T-helper 2 cell treated with Interferon-gamma antibody and Interleukin-4, amounts not matched to agents 100 ng/mL and 5 ng/mL, for 36 hours (primary cell): ENCODE results near the gene SNPH. TPM values are rescaled to one million over a fixed set of nuclear protein-coding genes. Genes with fewer than 3 reads are reported as not detected.

Source experiments
- intact Hi-C: fragments of 100-400 bp; cut with micrococcal nuclease; formaldehyde crosslinking; loops from one replicate; pipeline ENCODE4 v1.15.1; 2023
- total RNA-seq: library from RNA; stranded (reverse); gene quantifications from 2 replicates; pipeline ENCODE4 v1.2.3, GENCODE V29; 2022

Gene SNPH
- total RNA-seq, 1 donor from 2014 or later = 5.2 TPM

DNA sequence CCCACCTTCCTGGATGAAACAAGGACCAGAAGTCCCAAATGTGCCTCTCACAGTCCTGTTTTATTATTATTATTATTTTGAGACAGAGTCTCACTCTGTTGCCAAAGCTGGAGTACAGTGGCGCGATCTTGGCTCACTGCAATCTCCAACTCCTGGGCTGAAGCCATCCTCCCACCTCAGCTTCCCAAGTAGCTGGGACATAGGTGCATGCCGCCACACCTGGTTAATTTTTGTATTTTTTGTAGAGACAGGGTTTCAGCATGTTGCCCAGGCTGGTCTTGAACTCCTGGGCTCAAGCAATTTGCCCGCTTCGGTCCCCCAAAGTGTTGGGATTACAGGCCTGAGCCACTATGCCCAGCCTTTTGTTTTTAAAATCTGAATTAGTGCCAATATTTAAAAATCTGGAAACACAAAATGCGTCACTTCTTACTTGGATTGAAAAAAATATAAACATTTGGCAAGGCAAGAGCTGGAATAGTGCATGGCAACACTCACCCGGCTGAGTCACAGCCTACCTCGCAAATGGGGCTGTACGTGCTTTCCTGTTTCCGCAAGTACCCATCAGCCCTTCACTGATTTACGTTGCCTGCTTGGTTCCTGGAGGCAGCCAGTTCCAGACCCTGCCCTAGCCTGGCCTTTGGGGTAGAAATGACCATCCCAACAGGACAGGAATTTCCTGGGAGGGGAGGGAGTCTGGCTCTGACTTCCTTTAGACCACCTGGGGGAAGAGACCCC is 56.6 kb downstream of the SNPH start:
- intact Hi-C loops = no loop called here

DNA sequence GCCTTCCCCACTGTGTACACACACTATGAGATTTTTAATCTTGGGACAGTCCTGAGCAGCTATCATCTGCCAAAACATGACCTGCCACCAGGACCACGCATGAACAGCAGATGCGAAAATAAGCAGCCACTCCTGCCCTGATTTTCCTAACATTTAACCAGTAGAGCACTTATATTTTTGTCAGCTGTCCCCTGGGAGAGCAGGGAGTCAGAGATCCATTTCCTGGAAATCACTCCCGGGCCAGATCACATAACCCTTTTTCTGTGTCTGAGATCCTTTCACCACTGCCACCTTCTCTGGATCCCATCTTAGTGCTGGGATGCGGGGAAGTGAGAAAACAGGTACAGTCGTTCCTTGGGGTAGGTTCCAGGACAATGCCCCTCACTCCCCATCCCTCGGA is 57.2 kb downstream of the SNPH start:
- intact Hi-C loops = no loop called here

DNA sequence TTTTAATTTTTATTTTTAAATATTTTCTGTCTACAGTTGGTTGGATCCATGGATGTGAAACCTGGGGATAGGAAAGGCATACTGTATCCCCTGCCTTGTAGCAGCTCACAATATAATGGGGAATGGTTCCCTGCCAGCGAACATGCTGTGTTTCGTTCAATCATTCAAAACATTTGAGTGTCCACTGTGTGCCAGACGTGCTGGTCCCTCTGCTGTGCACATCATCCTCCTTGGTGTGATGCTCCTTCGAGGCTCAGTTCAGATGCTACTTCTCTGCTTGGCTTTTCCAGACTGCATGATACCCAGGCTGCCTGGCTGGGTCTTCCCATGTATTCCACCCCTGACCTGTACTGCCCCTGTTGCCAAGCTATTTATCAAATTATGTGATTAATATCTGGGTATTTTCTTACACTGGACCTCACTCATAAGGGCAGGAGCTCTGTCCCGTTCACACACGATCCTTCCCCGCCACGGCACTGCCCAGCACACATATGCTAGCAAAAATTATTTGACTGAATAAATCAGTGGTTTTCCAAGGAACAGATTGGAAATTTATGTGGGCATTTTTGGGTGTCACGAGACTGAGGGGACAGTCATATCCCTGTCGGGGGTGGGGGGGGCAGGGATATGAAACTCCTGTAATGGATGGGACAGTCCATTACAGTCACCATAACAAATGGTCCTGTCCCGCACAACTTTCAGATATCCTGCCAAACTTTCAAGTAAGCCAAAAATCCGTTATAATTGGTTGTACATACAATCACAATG is 57.9 kb downstream of the SNPH start:
- intact Hi-C loops = loop anchor here (2.0 kb wide), 1 partner anchor 41 kb away; no protein-coding TSS in a partner anchor

DNA sequence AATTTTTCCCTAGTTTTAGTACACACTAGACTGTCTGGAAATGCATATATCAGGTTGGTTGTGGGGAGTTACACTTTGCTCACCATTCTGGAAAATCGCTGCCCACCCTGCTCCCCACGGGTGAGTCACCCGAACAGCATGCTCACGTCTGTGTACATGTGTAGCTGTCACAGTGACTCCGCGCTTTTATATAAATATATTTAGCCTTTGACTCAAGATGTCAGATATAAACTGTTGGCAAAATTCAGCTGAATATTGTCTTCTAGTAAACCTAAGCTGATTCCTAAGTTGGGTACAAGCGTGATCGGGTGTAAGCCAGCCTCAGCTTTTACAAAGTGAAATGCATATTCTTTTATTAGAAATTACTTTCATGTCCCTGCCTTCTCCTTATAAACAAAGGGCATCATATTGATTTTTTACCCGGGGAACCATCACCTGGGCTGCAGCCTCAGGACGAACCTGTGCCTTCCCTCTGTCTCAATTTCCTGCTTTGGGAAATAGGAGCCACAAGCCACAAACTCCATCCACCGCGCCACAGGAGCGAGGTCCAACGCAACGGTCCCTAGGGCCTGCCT is 58.6 kb downstream of the SNPH start:
- intact Hi-C loops = loop anchor here (1.0 to 2.0 kb wide), 8 partner anchors 11 to 206 kb away; partner anchors contain the start of genes FKBP1A, NSFL1C, PSMF1 and SNPH

DNA sequence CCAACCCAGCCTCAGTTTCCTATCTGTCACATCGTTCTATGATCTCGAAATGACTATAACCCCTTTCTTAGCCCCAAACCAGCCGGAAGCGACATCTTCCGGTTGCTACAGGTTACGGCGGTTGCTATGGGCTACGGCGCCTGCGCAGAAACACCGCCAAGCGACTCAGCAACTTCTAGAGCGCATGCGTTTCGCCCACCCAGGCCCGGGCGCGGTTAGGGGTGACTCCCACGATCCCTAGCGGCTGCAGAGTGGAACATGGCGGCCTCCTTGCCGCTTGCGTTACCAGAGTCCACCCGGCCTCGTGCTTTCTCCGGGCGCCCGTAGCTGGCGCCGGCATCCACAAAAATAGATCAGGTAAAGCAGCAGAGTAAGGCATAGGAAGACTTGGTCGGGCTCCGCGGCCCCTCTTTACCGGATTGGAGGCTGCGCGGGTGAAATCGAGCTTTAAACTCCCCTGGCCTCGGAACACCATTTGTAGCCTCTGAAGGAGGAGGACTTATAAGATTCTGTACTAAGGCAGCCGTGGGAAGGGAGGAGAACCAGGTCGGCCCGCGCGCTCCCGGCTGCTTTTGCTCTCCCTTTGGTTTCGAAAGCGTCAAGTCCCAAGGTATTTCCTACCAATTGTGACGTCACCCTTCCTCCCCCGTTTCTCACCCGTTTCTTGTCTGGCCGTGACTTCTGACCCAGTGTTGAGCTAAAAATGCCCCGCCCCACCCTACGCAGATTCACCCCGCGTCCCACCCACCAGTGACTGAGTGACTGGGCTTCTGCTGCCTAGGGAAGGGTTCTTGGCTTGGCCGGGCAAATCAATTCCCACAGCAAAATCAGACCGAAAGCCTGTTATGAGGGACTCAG is 59.3 kb downstream of the SNPH start:
- intact Hi-C loops = loop anchor here (1.0 to 2.0 kb wide), 8 partner anchors 12 to 207 kb away; partner anchors contain the start of genes FKBP1A, NSFL1C, PSMF1 and SNPH

DNA sequence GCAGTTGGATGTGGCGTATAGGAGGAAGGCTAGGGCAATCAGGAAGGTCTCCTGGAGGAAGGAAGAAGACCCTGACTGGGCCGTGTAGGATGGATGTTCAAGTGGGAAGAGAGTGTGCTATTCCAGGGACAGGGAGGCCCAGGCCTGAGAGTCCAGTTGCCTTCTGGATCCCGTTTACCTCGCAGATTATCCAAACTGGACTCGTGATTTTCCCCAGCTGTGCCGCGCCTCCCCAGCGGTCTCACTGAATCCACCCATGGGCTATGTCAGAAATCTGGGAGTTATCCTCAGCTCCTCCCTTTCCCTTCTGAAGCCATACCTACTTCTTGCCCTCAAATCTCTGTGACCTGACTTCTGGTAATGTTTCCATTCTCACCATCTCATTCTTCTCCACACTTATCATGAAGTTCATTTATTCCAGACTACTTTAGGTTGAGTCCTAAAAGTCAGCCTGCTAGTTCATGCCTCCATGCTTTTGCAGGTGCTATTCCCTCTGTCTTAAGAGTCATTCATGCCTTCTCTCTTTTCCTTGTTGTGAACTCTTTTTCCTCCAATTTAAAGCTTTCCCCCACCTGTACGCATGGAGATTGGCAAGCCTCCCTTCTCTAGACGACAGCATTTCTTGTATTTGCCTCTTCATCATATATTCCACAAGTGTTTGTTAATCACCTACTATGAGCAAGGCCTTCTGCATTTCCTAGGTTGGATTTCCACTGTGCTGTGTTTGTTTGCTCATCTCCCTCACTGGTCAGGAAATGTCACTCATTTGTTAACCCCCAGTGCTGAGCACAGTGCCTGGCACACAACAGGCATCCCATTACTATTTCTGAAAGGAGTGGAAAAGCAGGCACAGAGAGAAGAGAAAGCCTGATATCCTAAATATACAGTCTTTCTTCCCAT is 60.2 kb downstream of the SNPH start:
- intact Hi-C loops = no loop called here

DNA sequence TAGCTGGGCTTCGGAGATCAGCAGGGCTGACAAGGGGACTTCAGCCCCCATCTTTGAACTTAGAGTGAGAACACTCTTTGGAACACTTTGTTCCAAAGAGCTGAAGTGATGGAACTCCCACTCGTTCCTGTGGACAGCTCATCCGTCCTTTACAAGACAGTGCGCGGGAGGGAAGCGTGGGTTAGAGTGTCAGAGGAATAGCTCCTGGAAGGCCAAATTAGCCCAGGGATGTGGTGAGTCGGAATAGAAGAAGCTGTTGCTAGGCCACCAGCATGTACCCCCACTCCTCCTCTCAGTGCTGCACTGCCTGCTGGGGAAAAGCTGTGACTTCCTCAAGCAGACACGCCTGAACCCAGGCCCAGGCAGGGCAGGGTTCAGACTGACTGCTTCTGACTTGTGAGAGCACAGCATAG is 61.2 kb downstream of the SNPH start:
- intact Hi-C loops = no loop called here

DNA sequence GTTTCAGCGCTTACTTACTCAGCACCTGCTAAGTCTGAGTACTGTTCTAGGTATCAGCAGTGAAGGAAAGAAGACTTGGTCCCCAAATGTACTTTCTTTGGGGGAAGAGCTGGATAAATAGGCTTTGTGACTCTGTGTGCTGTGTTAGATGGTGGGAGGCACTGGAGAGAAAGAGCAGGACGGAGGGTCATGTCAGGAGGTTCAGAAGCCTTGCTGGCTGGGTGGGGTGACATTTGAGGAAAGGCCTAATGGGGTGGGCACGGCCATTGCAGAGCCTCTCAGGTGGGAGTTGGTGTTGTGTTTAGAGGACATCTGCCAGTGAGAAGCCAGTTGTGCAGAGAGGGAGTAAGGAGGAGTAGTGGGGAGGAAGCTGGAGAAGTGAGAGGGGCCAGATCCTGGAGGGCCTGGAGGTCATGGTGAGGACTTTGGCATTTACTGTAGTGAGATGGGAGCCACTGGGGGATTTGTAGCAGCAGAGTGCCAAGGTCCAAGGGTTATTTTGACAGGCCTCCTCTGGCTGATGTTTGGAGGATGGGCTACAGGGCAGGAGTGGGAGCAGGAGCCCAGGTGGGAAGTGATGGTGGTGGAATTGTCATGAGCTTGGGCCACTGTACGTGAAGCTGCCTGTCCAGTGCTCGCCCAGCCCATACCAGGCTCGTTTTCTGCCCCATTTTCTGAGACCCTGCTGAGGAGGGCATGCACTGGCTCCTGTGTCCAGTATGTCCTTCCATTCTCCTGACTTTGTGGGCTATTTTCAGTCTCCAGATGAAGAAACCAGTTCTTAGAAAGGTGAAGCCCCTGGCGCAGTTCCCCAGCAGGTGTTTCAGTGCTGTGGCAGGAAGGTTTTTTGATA is 62.0 kb downstream of the SNPH start:
- intact Hi-C loops = no loop called here

DNA sequence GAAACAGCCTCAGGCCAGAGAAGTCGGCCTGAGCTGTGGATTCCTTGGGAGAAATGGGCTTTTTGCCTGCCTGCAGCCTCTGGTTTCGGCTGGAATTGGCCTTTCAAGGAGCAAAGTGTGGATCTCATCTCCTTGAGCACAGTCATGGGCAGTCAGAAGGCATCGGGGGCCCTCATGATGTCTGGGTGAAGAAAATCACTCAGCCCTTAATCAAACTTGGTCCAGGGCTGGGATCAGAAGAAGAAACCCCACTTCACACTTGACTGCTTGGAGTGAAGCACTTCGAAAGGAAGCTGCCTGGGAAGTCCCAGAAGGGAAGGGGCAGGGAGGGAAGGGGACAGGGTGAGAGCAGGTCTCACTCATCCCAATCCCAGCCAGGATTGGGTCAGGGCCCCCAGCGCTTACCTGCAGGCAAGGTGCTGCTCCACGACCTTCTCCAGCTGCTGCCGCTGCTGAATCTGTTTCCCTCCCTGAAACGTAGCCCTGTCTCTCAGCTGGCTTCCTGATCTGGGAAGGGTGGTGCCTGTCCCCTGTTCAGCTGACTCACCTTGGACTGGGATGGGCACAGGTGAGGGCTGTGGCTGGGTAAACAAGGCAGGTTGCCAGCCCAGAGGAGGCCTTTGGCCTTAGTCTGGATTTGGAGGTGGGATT is 62.7 kb downstream of the SNPH start, which contains the start of gene SDCBP2:
TSS of gene SDCBP2 (minus strand) at position 460 of the 651 bp plus-strand sequence. CDS start 8,723 bp downstream, outside the sequence.
- intact Hi-C loops = no loop called here

DNA sequence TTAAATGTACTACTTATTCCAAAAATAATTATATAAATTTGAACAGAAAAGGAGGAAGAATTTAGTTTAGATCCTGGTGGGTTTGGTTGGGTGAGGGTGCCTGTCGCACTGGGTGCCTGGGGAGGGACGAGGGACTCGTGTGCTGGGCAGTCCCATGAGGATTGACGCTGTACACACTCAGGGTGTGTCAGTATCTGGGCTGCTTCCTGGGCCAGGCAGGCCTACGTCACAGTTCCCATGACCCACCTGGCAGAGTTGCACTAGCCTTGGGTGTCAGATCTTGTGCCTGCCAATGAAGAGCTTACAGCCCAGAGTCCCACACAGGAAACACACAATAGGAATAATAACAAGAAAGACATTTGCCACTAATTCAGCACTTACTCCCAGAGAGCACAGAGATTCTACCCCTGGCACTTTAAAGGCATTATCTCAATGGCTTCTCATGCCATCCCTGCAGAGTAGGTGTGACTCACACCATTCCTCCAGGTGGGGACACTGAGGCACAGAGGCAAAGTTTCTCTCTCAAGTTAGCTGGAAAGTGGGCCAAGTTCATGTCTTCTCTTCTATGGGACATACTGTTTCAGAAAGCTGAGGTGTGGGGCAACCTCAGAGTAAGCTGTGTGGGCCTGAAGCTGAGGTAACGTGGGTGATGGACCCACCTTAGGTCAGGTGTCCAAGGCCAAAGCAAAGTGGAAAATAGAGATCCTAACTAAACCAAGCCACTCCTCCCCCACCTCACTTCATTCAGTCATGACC is 64.2 kb downstream of the SNPH start:
- intact Hi-C loops = no loop called here

DNA sequence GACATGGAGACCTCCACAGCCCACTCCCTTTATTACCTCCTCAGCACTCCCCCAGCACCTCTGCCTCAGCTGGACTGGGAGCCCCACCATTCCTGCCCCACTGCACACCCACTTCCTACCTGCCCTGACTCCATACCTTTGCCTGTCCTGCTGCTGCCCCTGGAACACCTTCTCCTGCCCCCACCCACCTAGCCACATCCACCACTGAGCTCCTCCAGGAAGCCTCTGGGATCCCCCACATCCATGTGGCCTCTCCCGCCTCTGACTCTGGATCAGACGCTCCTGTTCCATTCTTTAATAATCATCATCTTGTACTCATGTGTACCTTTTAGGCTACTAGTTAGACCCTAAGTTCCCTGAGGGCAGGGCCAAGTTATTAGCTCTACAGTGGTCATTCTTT is 65.0 kb downstream of the SNPH start:
- intact Hi-C loops = no loop called here

DNA sequence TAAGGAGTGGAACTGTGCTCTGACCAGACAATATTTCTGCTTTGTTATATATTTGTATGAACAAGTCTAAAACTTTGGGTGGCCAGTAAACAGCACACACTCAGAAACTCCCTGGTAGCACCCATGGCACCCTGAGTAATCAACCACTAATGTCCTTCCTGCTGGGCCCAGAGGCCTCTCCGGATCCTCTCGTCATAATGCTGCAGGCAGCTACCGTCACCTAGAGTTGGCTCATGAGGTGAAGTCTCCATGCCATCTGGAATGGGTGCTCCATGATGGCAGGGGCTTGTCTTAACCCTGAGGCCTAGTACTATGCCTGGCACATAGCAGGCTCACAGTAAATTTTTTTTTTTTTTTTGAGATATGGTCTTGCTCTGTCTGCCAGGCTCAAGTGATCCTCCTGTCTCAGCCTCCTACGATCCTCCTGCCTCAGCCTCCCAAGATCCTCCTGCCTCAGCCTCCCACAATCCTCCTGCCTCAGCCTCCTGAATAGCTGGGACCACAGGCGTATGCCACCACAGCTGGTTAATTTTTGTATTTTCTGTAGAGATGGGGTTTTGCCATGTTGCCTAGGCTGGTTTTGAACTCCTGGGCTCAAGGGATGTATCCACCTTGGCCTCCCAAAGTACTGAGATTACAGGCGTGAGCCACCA is 65.8 kb downstream of the SNPH start:
- intact Hi-C loops = no loop called here

DNA sequence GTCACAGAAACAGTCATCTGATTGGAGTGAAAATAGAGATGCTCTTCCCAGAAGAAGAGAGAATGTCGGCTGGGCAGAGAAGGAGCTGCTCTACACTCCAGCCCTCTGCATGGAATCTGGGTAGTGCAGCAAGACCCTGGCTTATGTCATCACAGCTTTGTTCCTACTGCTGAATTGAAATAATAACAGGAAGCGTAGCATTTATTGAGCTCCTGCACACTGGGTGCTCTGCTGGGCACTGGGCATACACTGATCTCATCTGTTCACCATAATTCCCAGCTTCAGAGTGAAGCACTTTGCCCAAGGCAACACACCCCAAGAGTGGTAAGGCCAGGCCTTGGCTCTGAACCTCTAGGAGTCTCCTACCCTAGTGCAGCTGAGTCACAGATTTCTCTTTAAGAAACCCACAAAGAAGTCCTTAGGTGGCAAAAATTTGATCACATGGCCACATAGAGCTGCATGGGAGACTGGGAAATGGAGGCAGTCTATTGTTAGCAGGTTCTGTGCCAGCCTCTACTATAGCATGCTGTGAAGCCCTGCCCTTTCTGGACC is 66.7 kb downstream of the SNPH start:
- intact Hi-C loops = no loop called here

DNA sequence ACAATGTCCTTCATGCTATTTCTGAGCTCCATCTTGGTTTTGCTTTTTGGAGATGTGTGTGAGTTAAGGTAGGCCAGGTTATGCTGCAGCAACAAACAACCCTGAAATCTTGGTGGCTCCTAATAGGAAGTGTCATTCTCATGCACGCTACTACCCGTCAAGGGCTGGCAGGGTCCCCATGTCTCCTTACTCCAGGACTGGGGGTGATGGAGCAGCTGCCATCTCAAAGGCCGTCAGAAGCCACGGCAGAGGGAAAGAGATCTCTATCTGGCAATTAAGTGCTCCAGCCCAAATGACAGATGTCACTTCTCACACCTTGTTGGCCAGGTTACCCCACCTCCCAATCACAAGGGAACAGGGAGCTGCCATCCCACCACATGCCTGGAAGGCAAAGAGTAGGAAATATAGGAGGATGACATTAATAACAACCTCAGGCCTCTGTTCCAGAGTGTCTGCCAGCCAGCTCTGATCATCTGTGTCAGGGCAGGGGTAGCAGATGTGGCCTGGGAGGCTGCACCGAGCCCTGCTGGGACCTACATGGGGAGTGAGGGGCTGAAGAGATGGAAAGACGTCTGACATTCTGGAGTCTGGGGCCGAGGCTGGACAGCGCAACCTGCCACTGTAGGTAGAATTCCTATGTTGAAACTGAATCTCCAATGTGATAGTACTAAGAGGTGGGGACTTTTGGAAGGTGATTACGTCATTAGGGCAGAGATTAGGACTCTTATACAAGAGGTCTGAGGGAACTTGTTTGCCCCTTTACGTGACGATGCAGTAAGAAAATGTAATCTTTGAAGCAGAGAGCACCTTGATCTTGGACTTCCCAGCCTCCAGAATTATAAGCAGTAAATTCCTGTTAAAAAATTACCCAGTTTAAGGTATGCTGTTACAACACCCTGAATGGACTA is 67.6 kb downstream of the SNPH start:
- intact Hi-C loops = no loop called here

DNA sequence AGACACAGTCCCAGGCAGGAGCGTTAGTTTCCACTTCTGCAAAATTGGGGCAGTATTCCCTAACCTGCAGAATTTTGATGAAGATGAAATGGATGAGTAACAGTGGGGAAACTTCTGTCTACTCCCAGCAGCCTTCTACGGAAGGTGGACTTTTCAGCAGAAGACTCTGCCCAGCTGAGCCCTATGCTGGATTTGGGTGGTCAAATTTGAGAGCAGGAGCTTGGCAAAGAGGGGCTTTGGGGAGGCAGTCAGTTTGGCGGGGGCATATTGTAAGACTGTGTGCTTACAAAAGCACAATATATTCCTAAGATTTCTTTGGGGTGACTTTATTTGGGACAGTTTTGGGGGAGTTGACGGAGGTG is 68.3 kb downstream of the SNPH start:
- intact Hi-C loops = no loop called here

DNA sequence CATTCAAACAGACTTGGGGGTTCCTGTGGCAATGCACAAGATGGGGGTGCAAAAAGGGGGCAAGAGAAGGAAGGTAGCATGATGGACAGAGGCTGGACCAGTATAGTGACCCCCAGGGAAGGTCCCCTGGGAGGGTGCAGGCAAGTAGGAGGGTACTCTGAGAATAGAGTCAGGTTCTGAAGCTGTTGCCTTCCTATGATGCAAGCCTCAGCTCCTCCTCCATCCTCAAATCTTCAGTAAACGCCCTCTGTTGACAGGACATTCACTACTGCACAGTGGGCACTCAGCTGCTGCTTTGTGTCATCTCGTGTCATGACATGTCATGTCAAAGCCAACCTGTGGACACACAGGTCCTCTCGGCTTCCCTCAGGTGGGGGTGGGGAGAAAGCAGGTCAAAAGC is 68.7 kb downstream of the SNPH start:
- intact Hi-C loops = no loop called here
